Left kidney (tissue), 2 donors: Measurements from ENCODE around the gene PIGBOS1. TPM values are rescaled to one million over a fixed set of nuclear protein-coding genes. Genes with fewer than 3 reads are reported as not detected.

ENCODE experiments used
- DNase-seq: peaks from one replicate; pipeline ENCODE4 v3.0.0-alpha.2; 2013
- polyA plus RNA-seq: library from polyadenylated mRNA; unstranded; fragments of 120-200 nt; gene quantifications from one replicate; pipeline ENCODE4 v1.2.1, GENCODE V29; 2013; ENCODE audit not compliant: insufficient read length

Gene PIGBOS1
- polyA plus RNA-seq, 1 donor, result 16.2 TPM

DNA sequence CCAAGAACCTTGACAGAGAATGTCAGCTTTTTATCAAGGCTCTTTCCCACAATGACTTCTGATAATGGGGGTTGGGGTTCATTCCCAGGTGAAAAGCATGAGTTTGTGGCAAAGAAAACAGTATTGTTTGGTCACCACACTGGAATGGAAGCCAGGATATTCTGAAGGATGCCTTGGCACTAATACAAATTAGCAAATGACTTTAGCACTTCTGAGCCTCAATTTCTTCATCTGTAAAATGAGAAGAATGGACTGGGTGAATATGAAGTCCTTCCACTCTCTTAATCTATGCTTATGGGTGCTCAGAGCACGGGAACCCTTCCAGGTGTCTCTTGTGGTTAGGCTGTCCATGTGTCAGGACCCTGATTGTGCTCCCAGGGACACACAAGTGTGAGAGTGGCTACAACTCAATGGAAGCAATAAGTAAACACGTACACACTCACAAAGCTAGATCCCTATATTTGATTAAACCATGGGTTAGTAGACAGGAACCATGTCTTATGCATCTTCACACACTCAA is 50.7 kb downstream of the PIGBOS1 start:
- no peak for DNase-seq

DNA sequence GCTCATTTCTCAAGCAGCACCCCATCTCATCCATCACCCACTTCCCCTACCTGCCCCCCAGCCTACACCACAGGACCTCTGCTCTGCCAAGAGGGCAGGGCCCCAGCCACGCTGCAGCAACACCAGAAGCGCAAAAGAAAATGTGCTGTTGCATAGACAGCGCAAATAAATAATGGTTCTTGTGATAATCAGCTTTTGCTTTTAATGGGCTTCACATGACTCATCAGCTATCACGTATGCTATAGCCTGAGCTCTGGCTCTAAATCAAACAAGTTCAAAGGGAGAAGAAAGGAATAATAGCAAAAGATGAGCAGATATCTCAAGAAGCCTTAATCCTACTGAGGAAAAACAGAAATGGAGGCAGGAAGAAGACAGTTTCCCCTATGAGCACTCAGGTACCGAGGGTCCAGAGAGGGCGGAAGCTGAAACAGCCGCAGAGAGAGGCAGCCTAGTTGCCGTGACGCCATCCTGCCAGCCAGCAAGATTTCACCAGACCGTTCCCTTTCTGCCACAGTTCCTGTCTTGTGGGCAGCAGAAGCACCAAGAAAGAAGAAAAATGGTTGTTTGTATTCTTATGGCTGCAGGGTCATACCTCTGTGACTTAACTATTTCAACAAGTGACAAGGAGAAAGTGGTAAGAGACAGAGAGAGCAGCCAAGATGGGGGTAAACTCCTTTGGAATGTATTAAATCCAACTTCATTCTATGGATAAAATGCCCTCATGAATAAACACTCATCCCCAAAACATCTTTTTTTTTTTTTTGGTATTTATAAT is 51.3 kb downstream of the PIGBOS1 start:
- no peak for DNase-seq

Other genes with a start within 250 kb of the PIGBOS1 start
- gene RSL24D1, start 122.2 kb downstream of the PIGBOS1 start, polyA plus RNA-seq, result 124 TPM
- 21.0 TPM for gene RAB27A, start 29.3 kb downstream of the PIGBOS1 start, polyA plus RNA-seq
- gene PIGB, start 99 bp upstream of the PIGBOS1 start, polyA plus RNA-seq, result 30.8 TPM
- 58.2 TPM for gene CCPG1, start 89.2 kb upstream of the PIGBOS1 start, polyA plus RNA-seq
- 6.6 TPM for gene PIERCE2, start 89.4 kb upstream of the PIGBOS1 start, polyA plus RNA-seq
- gene DNAAF4, start 189.1 kb upstream of the PIGBOS1 start, polyA plus RNA-seq, result 15.4 TPM